B cell (primary cell): ENCODE results near the gene C4BPA. TPM values are rescaled to one million over a fixed set of nuclear protein-coding genes. Genes with fewer than 3 reads are reported as not detected.

Experiments
- ATAC-seq: fragments of 200-7000 bp; cut with Tn5 transposase; one replicate; pipeline ENCODE4 v1.10.0; 2021; ENCODE audit warnings: low read depth, mild to moderate bottlenecking, moderate number of reproducible peaks, moderate library complexity
- CTCF ChIA-PET: fragments of 350-600 bp; sonication (Branson Sonifier 250); formaldehyde crosslinking; loops from one replicate; lab custom pipeline; 2021; ENCODE audit warnings: antibody characterized with exemption, inconsistent platforms; lab: Charles Lee
- POLR2A ChIA-PET: fragments of 350-600 bp; sonication (Branson Sonifier 250); formaldehyde crosslinking; loops from one replicate; lab custom pipeline; 2021; ENCODE audit warnings: antibody characterized with exemption; lab: Charles Lee
- DNase-seq: peaks from one replicate; pipeline ENCODE4 v3.0.0; 2013
- H2AFZ ChIP-seq: 2 replicates; pipeline ENCODE4 v1.6.1; 2012; ENCODE audit warnings: mild to moderate bottlenecking, low read depth, low read length; ENCODE audit not compliant: insufficient read depth, poor library complexity, severe bottlenecking
- H3K27ac ChIP-seq, 2 donors: 1 replicate in 1 of 2; 2 replicates in 1 of 2; pipeline ENCODE4 v1.5.1; 2012 to 2013; ENCODE audit warnings: low read length in 2 of 2, mild to moderate bottlenecking in 2 of 2, moderate library complexity in 1 of 2
- H3K27me3 ChIP-seq, 4 experiments: fragments of 200-600 bp in 1 of 4; sonication (generic) in 1 of 4; replicated peaks in 1 of 4; 1 replicate in 2 of 4; 2 replicates in 2 of 4; pipeline versions ENCODE4 v1.6.1 to v1.7.0; 2013 to 2016; ENCODE audit warnings: low read length in 3 of 4, mild to moderate bottlenecking in 2 of 4, mixed read lengths in 1 of 4, moderate library complexity in 1 of 4; ENCODE audit not compliant: insufficient read depth in 4 of 4, control insufficient read depth in 3 of 4; ENCODE audit errors: control extremely low read depth in 1 of 4
- H3K36me3 ChIP-seq, 2 experiments: replicated peaks in 1 of 2; 1 replicate in 1 of 2; 2 replicates in 1 of 2; pipeline versions ENCODE4 v1.6.1 to v1.7.1; 2013; ENCODE audit warnings: low read length in 1 of 2; ENCODE audit not compliant: insufficient read depth in 2 of 2, control insufficient read depth in 1 of 2; ENCODE audit errors: control extremely low read depth in 1 of 2, extremely low read depth in 1 of 2
- H3K4me1 ChIP-seq, 2 donors: fragments of 200-600 bp in 1 of 2; sonication (generic) in 1 of 2; 1 replicate in 1 of 2; 2 replicates in 1 of 2; pipeline versions ENCODE4 v1.5.1 to v1.6.1; 2013 to 2017; ENCODE audit warnings: low read length in 2 of 2; ENCODE audit not compliant: control insufficient read depth in 2 of 2, insufficient read depth in 2 of 2
- H3K4me2 ChIP-seq: replicated peaks from 2 replicates; pipeline ENCODE3; 2012; ENCODE audit warnings: mild to moderate bottlenecking, low read depth, low read length; ENCODE audit not compliant: poor library complexity, severe bottlenecking
- H3K4me3 ChIP-seq, 5 experiments: fragments of 200-600 bp in 1 of 5; sonication (generic) in 1 of 5; 1 replicate in 3 of 5; 2 replicates in 2 of 5; pipeline versions ENCODE4 v1.5.1 to v1.7.0; 2011 to 2016; ENCODE audit warnings: low read length in 4 of 5, mild to moderate bottlenecking in 4 of 5, low read depth in 2 of 5, control low read depth in 1 of 5, moderate library complexity in 1 of 5; ENCODE audit not compliant: insufficient read depth in 1 of 5; ENCODE audit errors: control extremely low read depth in 1 of 5, extremely low read depth in 1 of 5
- H3K79me2 ChIP-seq: fragments of 200-600 bp; sonication (generic); one replicate; pipeline ENCODE4 v1.6.0; 2016; ENCODE audit warnings: low read length; ENCODE audit not compliant: control insufficient read depth, insufficient read depth
- H3K9ac ChIP-seq: fragments of 200-600 bp; sonication (generic); 2 replicates; pipeline ENCODE4 v1.6.1; 2017; ENCODE audit warnings: mild to moderate bottlenecking, low read length, moderate library complexity
- H3K9me3 ChIP-seq, 3 donors: one replicate each; pipeline versions ENCODE4 v1.6.1 to v1.7.1; 2013; ENCODE audit warnings: low read length in 2 of 3; ENCODE audit not compliant: control insufficient read depth in 2 of 3, insufficient read depth in 1 of 3; ENCODE audit errors: control extremely low read depth in 1 of 3
- H4K20me1 ChIP-seq: 2 replicates; pipeline ENCODE4 v1.6.0; 2012; ENCODE audit warnings: mild to moderate bottlenecking, low read length; ENCODE audit not compliant: insufficient read depth, control insufficient read depth, poor library complexity, severe bottlenecking
- H3K27ac Mint-ChIP-seq: one replicate; pipeline ENCODE4 v1.8.0; 2021; ENCODE audit warnings: mixed read lengths
- H3K27me3 Mint-ChIP-seq: one replicate; pipeline ENCODE4 v1.8.0; 2021; ENCODE audit warnings: mixed read lengths
- H3K4me1 Mint-ChIP-seq: one replicate; pipeline ENCODE4 v1.8.0; 2021; ENCODE audit warnings: mixed read lengths
- H3K4me3 Mint-ChIP-seq: one replicate; pipeline ENCODE4 v1.8.0; 2021; ENCODE audit warnings: mixed read lengths
- H3K9me3 Mint-ChIP-seq: one replicate; pipeline ENCODE4 v1.8.0; 2022; ENCODE audit warnings: mixed read lengths; ENCODE audit not compliant: insufficient read depth
- CTCF ChIP-seq: fragments of 200-600 bp; IDR thresholded peaks from one replicate; pipeline ENCODE4 v1.8.0; 2022; ENCODE audit warnings: antibody characterized with exemption, mild to moderate bottlenecking
- EZH2 ChIP-seq: IDR thresholded peaks from 2 replicates; pipeline ENCODE4 v1.6.1; 2012; ENCODE audit warnings: borderline replicate concordance, low read depth, mild to moderate bottlenecking, moderate library complexity, low read length; ENCODE audit not compliant: insufficient read depth, poor library complexity, severe bottlenecking
- WGBS: methylation state at CpG from one replicate; pipeline ENCODE4 v1.1.5; 2013; ENCODE audit warnings: missing lambda C conversion rate; ENCODE audit not compliant: insufficient coverage; 5-methylcytosine and 5-hydroxymethylcytosine counted together
- intact Hi-C: fragments of 100-400 bp; cut with micrococcal nuclease; formaldehyde crosslinking; loops from one replicate; pipeline ENCODE4 v1.10.0; 2022
- polyA plus RNA-seq: library from polyadenylated mRNA; depleted of rRNA; stranded (reverse); fragments of >200 nt; gene quantifications from 2 replicates; pipeline ENCODE4 v1.2.3, GENCODE V29; 2012
- total RNA-seq, 2 donors: library from RNA; stranded (reverse); fragments of 120-200 nt in 1 of 2; gene quantifications; 1 replicate in 1 of 2; 2 replicates in 1 of 2; pipeline versions ENCODE4 v1.2.3 to v1.2.4, GENCODE V29; 2013 to 2022

Gene C4BPA
- total and polyA plus RNA-seq, 2 donors (not counting 1 experiment from before 2014, with no cell fraction given) = not detected

- H3K9me3 ChIP-seq = peaks cover 8 to 47% (median 18%) of the 10 kb centered on the region in 3 donors
- H3K4me1 ChIP-seq = no peaks in the 10 kb centered on the region
- H3K79me2 ChIP-seq = no peaks in the 10 kb centered on the region
- H3K27ac Mint-ChIP-seq = no peak overlapping the region
- H4K20me1 ChIP-seq = no peaks in the 10 kb centered on the region
- H3K27ac ChIP-seq = no peak overlapping the region
- no peaks in the 10 kb centered on the region for H3K27me3 Mint-ChIP-seq
- intact Hi-C loops = no loop called here
- TF ChIP-seq EZH2 (no peak), CTCF (no peak)
- H3K4me3 ChIP-seq = no peak overlapping the region
- H3K9ac ChIP-seq = no peak overlapping the region
- H3K4me2 ChIP-seq = no peak overlapping the region
- H3K4me1 Mint-ChIP-seq = no peaks in the 10 kb centered on the region
- ChIA-PET CTCF (interaction anchor here (0.7 kb wide), 1 partner anchor 191 kb away, joined by 5 read pairs; no protein-coding TSS in a partner anchor), POLR2A (no interaction called here)
- no peak overlapping the region for H2AFZ ChIP-seq
- H3K4me3 Mint-ChIP-seq = no peak overlapping the region
- H3K9me3 Mint-ChIP-seq = peaks cover 19% of the 10 kb centered on the region
- ATAC-seq (no peak), DNase-seq (no peak)
- H3K27me3 ChIP-seq = no peaks in the 10 kb centered on the region
- H3K36me3 ChIP-seq = no peaks in the 10 kb centered on the region
Observed at GRCh38 chr1:207129053-207129452, 25.0 kb downstream of the C4BPA start.

- peaks cover 7 to 44% (median 16%) of the 10 kb centered on the region in 3 donors for H3K9me3 ChIP-seq
- WGBS = no CpG with 5 or more reads among the region's 1 CpG
- H3K27me3 ChIP-seq = no peaks in the 10 kb centered on the region
- no peak overlapping the region for H3K4me3 ChIP-seq
- Mint-ChIP-seq H3K27me3 (no peaks in the 10 kb centered on the region), H3K4me1 (no peaks in the 10 kb centered on the region), H3K9me3 (peaks cover 19% of the 10 kb centered on the region), H3K4me3 (no peak overlapping the region), H3K27ac (no peak overlapping the region)
- CTCF ChIA-PET = no interaction called here
- no peak for ATAC-seq
- H3K4me1 ChIP-seq = no peaks in the 10 kb centered on the region
- intact Hi-C loops = no loop called here
- no peak for DNase-seq
- POLR2A ChIA-PET = no interaction called here
- no peak overlapping the region for H3K27ac ChIP-seq
- no peak for TF ChIP-seq CTCF
- no peak for TF ChIP-seq EZH2
- no peaks in the 10 kb centered on the region for H3K79me2 ChIP-seq
- no peak overlapping the region for H3K4me2 ChIP-seq
- no peaks in the 10 kb centered on the region for H3K36me3 ChIP-seq
- H3K9ac ChIP-seq = no peak overlapping the region
- no peak overlapping the region for H2AFZ ChIP-seq
- H4K20me1 ChIP-seq = no peaks in the 10 kb centered on the region
Observed at GRCh38 chr1:207130252-207131036, 26.4 kb downstream of the C4BPA start.
